ENCODE data around the gene PTPRA.

Gene PTPRA

GRCh38 chr20:2998728-2999127 is 125.4 kb downstream of the PTPRA start:
- no peak overlapping the region for H3K27ac ChIP-seq (replicated peaks)
- no peak overlapping the region for H3K4me3 ChIP-seq (replicated peaks; ENCODE audit: insufficient read depth, low read length)
- DNase-seq (ENCODE audit: low read depth in 1 of 2, low spot score in 1 of 2): no peak
- TF ChIP-seq REST (IDR thresholded peaks at IDR 0.05; ENCODE audit: insufficient replicate concordance, low read depth): no peak
- TF ChIP-seq GABPA (IDR thresholded peaks at IDR 0.05; ENCODE audit: low read depth): no peak
- TF ChIP-seq POLR2AphosphoS5 (IDR thresholded peaks at IDR 0.05; ENCODE audit: low read depth): no peak
- TF ChIP-seq SPI1 (IDR thresholded peaks at IDR 0.05; ENCODE audit: borderline replicate concordance, low read depth): no peak
- TF ChIP-seq CTCF (IDR thresholded peaks at IDR 0.05; ENCODE audit: insufficient read depth, low read length): no peak
- H3K27me3 ChIP-seq (ENCODE audit: insufficient read depth, poor library complexity, severe bottlenecking): no peaks in the 10 kb centered on the region

- peak; percentile 17 to 42 for DNase-seq (ENCODE audit: low read depth in 1 of 2, low spot score in 1 of 2)
- no peak for TF ChIP-seq SPI1 (IDR thresholded peaks at IDR 0.05; ENCODE audit: borderline replicate concordance, low read depth)
- no peak for TF ChIP-seq POLR2AphosphoS5 (IDR thresholded peaks at IDR 0.05; ENCODE audit: low read depth)
- TF ChIP-seq REST (IDR thresholded peaks at IDR 0.05; ENCODE audit: insufficient replicate concordance, low read depth): no peak
- peak; percentile 21 for TF ChIP-seq CTCF (IDR thresholded peaks at IDR 0.05; ENCODE audit: insufficient read depth, low read length)
- no peak overlapping the region for H3K27ac ChIP-seq (replicated peaks)
- H3K27me3 ChIP-seq (ENCODE audit: insufficient read depth, poor library complexity, severe bottlenecking): no peaks in the 10 kb centered on the region
- H3K4me3 ChIP-seq (replicated peaks; ENCODE audit: insufficient read depth, low read length): no peak overlapping the region
Observed at GRCh38 chr20:3000852-3001523, 127.7 kb downstream of the PTPRA start.

GRCh38 chr20:3003416-3003815 is 130.1 kb downstream of the PTPRA start:
- no peaks in the 10 kb centered on the region for H3K27me3 ChIP-seq (ENCODE audit: insufficient read depth, poor library complexity, severe bottlenecking)
- no peak overlapping the region for H3K4me3 ChIP-seq (replicated peaks; ENCODE audit: insufficient read depth, low read length)
- no peak for DNase-seq (ENCODE audit: low read depth in 1 of 2, low spot score in 1 of 2)
- no peak for TF ChIP-seq SPI1 (IDR thresholded peaks at IDR 0.05; ENCODE audit: borderline replicate concordance, low read depth)
- TF ChIP-seq CTCF (IDR thresholded peaks at IDR 0.05; ENCODE audit: insufficient read depth, low read length): no peak
- TF ChIP-seq POLR2AphosphoS5 (IDR thresholded peaks at IDR 0.05; ENCODE audit: low read depth): no peak
- TF ChIP-seq GABPA (IDR thresholded peaks at IDR 0.05; ENCODE audit: low read depth): no peak
- no peak for TF ChIP-seq REST (IDR thresholded peaks at IDR 0.05; ENCODE audit: insufficient replicate concordance, low read depth)
- no peak overlapping the region for H3K27ac ChIP-seq (replicated peaks)
